ENCODE data around the gene SLIRP. TPM values are rescaled to one million over a fixed set of nuclear protein-coding genes. Genes with fewer than 3 reads are reported as not detected.
A peak's percentile ranks its signal among the peaks of the same experiment; 100 is the strongest.

The SLIRP gene
- total and polyA plus RNA-seq, 2 of the 4 experiments (the other 2 are of a cell fraction) = 226 to 244 TPM

DNA sequence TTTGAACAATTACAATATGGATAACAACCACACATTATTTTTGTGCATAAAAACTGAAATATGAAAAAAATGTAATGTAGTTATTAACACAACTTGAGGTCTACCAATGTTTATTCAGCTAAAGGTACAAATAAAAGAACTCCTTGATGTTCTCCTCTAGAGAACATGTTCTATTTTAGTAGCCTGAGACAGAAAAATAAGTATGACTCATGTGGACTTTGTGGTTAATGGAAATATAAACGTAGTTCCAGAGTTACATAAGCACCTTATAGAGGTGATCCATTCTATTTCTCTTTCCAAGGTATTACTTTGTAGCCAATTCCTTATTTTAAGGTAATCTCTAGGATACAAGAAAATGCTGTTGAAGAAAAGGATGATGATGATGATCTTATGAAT, 25.7 kb upstream of the SLIRP start:
- peaks cover 6% of the 10 kb centered on the region for H3K9me1 ChIP-seq (ENCODE audit: insufficient read depth, low read length)
- ChIA-PET CTCF (no interaction called here), POLR2A (ENCODE audit: unreplicated experiment) (no interaction called here)
- no peak overlapping the region for H2AFZ ChIP-seq (replicated peaks; ENCODE audit: low read length, poor library complexity)
- in situ Hi-C loops (cut with MboI; ENCODE audit: low sequenced_read_pairs) = no loop called here
- H3K4me2 ChIP-seq (ENCODE audit: low read depth, low read length) = 0 out of 2 replicates have a peak overlapping the region, but pooled peaks have one; percentile 22
- no peaks in the 10 kb centered on the region for H3K9me3 ChIP-seq (ENCODE audit: control insufficient read depth, insufficient read depth, low read length)
- no peak overlapping the region for H3K14ac ChIP-seq (replicated peaks; ENCODE audit: low read depth, low read length)
- peaks cover 12% of the 10 kb centered on the region; the same call in 1 of the 2 replicates for H4K20me1 ChIP-seq (ENCODE audit: insufficient read depth, low read length)
- H2AK9ac ChIP-seq (replicated peaks; ENCODE audit: low read depth, low read length, poor library complexity) = no peak overlapping the region
- no peak overlapping the region for H3K9ac ChIP-seq (ENCODE audit: low read depth, low read length)
- no peak overlapping the region for H3K4ac ChIP-seq (ENCODE audit: low read depth, low read length)
- intact Hi-C loops (cut with micrococcal nuclease) = no loop called here
- BruUV-seq (replicated peaks) = no TSS peak
- no peak overlapping the region for H3K18ac ChIP-seq (ENCODE audit: low read depth, low read length)
- no peak overlapping the region for H4K8ac ChIP-seq (ENCODE audit: low read depth in 2 of 2, low read length in 2 of 2)
- H3K79me1 ChIP-seq (ENCODE audit: low read depth in 1 of 2, low read length in 2 of 2) = peaks cover 6 to 9% of the 10 kb centered on the region in 2 experiments; a peak in 3 of 4 replicates
- H3K27me3 ChIP-seq (ENCODE audit: control insufficient read depth, insufficient read depth, low read length) = no peaks in the 10 kb centered on the region
- no peak overlapping the region for H2AK5ac ChIP-seq (ENCODE audit: low read depth, low read length)
- H3K36me3 ChIP-seq (ENCODE audit: control insufficient read depth, insufficient read depth, low read length) = peaks cover 10% of the 10 kb centered on the region
- WGBS, 2 experiments (ENCODE audit: extremely low coverage in 2 of 2, insufficient read length in 1 of 2) = no CpG with 5 or more reads among the region's 1 CpG
- DNase-seq = peak; percentile 65
- peak; percentile 46; the same call in 1 of the 2 replicates for TF ChIP-seq FOS (IDR thresholded peaks at IDR 0.05; ENCODE audit: low read depth, low read length)
- TF ChIP-seq POLR2A (IDR thresholded peaks at IDR 0.05; ENCODE audit: low read depth, low read length) = no peak
- H3K23ac ChIP-seq (ENCODE audit: low read depth, low read length) = no peak overlapping the region
- ATAC-seq (ENCODE audit: low read depth) = peak; percentile 46
- H4K5ac ChIP-seq (ENCODE audit: low read depth, low read length) = no peak overlapping the region
- dilution Hi-C loops (cut with HindIII; ENCODE audit: low sequenced_read_pairs, unreplicated experiment) = no loop called here
- H2BK15ac ChIP-seq (ENCODE audit: low read depth, low read length) = no peak overlapping the region
- no peak overlapping the region for H2BK5ac ChIP-seq (ENCODE audit: low read depth, low read length, poor library complexity, severe bottlenecking)
- no peak overlapping the region for H3K56ac ChIP-seq (ENCODE audit: extremely low read depth, insufficient read depth, low read length)
- H4K91ac ChIP-seq (ENCODE audit: insufficient read depth, low read depth, low read length) = no peak overlapping the region
- H2BK120ac ChIP-seq (ENCODE audit: low read depth, low read length) = no peak overlapping the region
- H3K4me1 ChIP-seq (ENCODE audit: control insufficient read depth, insufficient read depth, low read length) = peaks cover 5% of the 10 kb centered on the region
- H3K27ac ChIP-seq (ENCODE audit: insufficient read depth, low read length) = no peak overlapping the region
- H3K4me3 ChIP-seq (ENCODE audit: insufficient read depth, low read depth, low read length) = no peak overlapping the region
- H2BK20ac ChIP-seq (ENCODE audit: low read depth, low read length) = no peak overlapping the region
